ENCODE results near the gene DNAJB2.

DNAJB2 gene

DNA sequence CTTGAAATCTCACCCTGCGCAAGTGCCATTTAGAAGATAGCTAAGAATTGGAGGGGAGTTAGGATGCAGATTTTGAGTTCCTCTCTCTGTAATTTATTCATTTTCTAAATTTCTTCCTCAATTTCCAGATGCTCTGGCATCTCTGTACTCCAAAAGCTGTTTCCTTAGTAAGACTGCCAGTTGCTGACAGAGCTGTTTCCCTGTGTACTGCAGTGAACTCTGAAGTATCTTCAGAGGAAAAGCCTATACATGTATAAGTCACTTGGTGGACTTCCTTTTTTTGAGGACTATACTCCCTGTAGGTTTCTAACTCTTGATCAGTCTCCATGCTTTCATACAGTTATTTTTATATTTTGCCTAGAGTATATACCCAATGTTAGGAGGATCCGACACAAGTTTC is 54.9 kb downstream of the DNAJB2 start:
- Mint-ChIP-seq H3K4me1 (peaks cover 9% of the 10 kb centered on the region), H3K9me3 (peaks cover 16 to 32% of the 10 kb centered on the region in 2 donors), H3K27me3 (peaks cover 89% of the 10 kb centered on the region)

DNA sequence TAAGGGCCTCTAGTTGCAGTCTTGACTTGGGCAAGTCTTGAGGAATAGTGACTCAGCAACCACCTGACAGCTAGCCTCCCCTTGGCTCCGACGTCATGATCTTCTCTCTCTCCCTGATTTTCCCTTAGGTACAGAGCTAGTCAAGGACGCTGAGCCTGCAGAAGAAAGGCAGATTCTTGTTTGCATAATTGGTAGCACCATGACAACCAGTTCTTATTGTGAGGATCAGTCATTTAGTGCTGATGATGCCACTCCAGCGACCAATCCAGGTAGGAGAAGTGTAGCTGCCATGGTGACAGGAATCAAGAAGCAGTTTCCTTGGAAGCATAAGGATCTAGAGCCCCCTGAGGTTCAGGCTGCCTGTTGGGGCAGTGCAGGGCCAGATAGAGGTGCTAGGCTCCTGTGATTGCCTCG is 56.2 kb downstream of the DNAJB2 start:
- peaks cover 16 to 32% of the 10 kb centered on the region in 2 donors for H3K9me3 Mint-ChIP-seq
- no peak overlapping the region for H3K4me3 Mint-ChIP-seq
- peaks cover 89% of the 10 kb centered on the region for H3K27me3 Mint-ChIP-seq
- H3K4me1 Mint-ChIP-seq: peaks cover 9% of the 10 kb centered on the region
- H3K27ac Mint-ChIP-seq: no peak overlapping the region
- DNase-seq (no peak), ATAC-seq (no peak)

More for the DNA sequence above, 54.9 kb downstream of the DNAJB2 start:
- no peak overlapping the region for H3K4me3 Mint-ChIP-seq
- H3K27ac Mint-ChIP-seq: no peak overlapping the region
- ATAC-seq (no peak), DNase-seq (no peak)

All from stimulated activated naive CD8-positive, alpha-beta T cell treated with anti-CD3 and anti-CD28 coated beads, Interleukin-15, amount 100 ng/mL, for 72 hours (primary cell).